NT2/D1 (cell line): ENCODE measurements around the gene SPPL3.

Experiments used
- DNase-seq: peaks from one replicate; pipeline ENCODE4 v3.0.0-alpha.2; 2011; ENCODE audit warnings: low read depth, low spot score
- H3K27me3 ChIP-seq: 2 replicates; pipeline ENCODE4 v1.6.0; 2011; ENCODE audit warnings: mild to moderate bottlenecking; ENCODE audit not compliant: insufficient read length, insufficient read depth
- H3K36me3 ChIP-seq: 2 replicates; pipeline ENCODE4 v1.6.1; 2011; ENCODE audit warnings: mild to moderate bottlenecking, low read length, mixed read lengths; ENCODE audit not compliant: insufficient read depth, insufficient read length
- H3K4me1 ChIP-seq: 2 replicates; pipeline ENCODE4 v1.5.1; 2011; ENCODE audit not compliant: insufficient read depth, insufficient read length
- H3K4me3 ChIP-seq: 2 replicates; pipeline ENCODE4 v1.5.1; 2011; ENCODE audit warnings: low read depth; ENCODE audit not compliant: insufficient read length
- H3K9ac ChIP-seq: 2 replicates; pipeline ENCODE4 v1.6.0; 2011; ENCODE audit warnings: low read depth; ENCODE audit not compliant: insufficient read length
- H3K9me3 ChIP-seq: 2 replicates; pipeline ENCODE4 v1.5.1; 2011; ENCODE audit warnings: mild to moderate bottlenecking, low read length; ENCODE audit not compliant: insufficient read depth
- SUZ12 ChIP-seq: IDR thresholded peaks from 2 replicates; pipeline ENCODE4 v1.6.1; 2011; ENCODE audit not compliant: insufficient read length, insufficient read depth; ENCODE audit errors: extremely low read depth
- YY1 ChIP-seq: IDR thresholded peaks from 2 replicates; pipeline ENCODE4 v1.6.1; 2011; ENCODE audit not compliant: insufficient read length, insufficient read depth
- ZNF274 ChIP-seq: IDR thresholded peaks from 2 replicates; pipeline ENCODE4 v1.6.1; 2011; ENCODE audit warnings: mild to moderate bottlenecking, low read depth, low read length

Gene SPPL3

DNA sequence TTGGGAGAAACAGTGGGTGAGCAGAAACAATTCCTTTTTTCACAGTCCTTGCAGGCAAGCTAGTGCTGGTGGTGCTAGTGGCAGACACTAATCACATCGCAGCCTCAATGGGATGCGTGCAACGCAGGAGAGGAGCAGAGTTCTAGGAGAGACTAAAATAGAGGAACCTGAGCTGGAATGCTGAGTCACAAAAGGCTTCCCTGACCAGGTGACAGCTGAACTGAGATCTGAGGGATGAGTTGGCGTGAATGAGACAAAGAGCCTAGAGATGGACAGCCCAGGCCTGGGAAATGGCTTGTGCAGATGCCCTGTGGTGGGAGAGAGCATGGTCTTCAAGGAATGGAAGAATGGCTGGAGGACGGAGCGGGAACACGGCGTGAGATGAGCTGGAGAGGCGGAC is 152.8 kb downstream of the SPPL3 start:
- Histone ChIP-seq H3K36me3 (no peaks in the 10 kb centered on the region), H3K27me3 (no peaks in the 10 kb centered on the region), H3K9me3 (0 out of 2 replicates have a peak, but pooled peaks cover 10% of the 10 kb centered on the region), H3K4me1 (no peaks in the 10 kb centered on the region), H3K9ac (no peak overlapping the region), H3K4me3 (no peak overlapping the region)
- TF ChIP-seq ZNF274 (no peak), SUZ12 (no peak), YY1 (no peak)
- DNase-seq, result no peak

DNA sequence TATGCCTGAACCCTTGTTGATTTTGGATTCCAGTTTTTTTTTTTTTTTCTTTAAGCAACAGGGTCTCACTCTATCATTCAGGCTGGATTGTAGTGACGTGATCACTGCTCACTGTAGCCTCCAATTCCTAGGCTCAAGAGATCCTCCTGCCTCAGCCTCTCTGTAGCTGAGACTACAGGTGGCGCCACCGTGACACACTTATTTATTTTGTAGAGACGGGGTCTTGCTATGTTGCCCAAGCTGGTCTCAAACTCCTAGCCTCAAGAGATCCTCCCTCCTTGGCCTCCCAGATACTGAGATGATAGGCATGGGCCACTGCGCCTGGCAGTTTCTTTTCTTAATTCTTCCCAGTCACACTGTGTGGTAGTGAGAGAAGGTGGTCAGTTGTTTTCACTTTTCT is 153.4 kb downstream of the SPPL3 start:
- Histone ChIP-seq H3K4me1 (no peaks in the 10 kb centered on the region), H3K9ac (no peak overlapping the region), H3K4me3 (no peak overlapping the region), H3K9me3 (0 out of 2 replicates have a peak, but pooled peaks cover 10% of the 10 kb centered on the region), H3K36me3 (no peaks in the 10 kb centered on the region), H3K27me3 (no peaks in the 10 kb centered on the region)
- no peak for DNase-seq
- TF ChIP-seq SUZ12 (no peak), ZNF274 (no peak), YY1 (no peak)

DNA sequence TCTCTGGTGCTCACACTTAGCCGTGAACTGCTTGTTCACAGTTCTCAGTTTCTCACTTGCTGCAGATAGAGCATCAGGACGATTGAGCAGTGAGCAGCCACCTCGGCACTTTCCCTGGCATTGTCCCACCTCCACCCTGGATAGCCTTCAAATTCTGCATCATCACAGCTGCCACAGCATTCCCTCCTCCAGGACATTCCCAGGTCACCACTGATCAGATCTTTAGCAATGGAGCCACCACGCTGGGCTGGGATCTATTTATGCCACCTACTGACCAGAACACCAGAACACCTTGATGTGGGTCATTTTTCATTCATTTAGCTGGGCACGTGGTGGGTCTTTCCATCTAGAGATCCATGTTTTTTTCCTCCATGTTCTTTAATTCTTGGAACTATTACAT is 154.9 kb downstream of the SPPL3 start:
- H3K9me3 ChIP-seq, result no peaks in the 10 kb centered on the region
- TF ChIP-seq YY1, result no peak
- no peaks in the 10 kb centered on the region for H3K27me3 ChIP-seq
- no peak for DNase-seq
- H3K36me3 ChIP-seq, result no peaks in the 10 kb centered on the region
- H3K9ac ChIP-seq, result no peak overlapping the region
- H3K4me3 ChIP-seq, result no peak overlapping the region
- peaks cover 3% of the 10 kb centered on the region for H3K4me1 ChIP-seq

DNA sequence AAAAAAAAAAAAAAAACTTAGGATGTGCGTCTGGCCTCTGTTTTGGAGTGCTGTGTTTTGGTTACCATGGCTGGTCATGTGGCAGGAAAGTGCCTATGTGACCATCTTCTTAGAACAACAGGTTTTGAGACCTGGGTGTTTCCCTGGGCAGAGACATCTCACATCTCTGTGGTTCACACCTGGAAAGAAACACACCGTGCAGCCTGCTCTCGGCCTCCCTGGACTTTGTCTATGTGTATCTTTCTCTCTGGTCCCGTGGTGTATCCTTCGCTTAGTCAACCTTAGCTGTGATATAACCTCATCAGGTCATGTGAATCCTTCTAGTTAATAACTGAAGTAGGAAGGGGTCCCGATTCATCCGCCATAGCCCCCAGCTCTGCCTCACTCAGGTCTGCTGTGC is 155.9 kb downstream of the SPPL3 start:
- DNase-seq, result no peak
- TF ChIP-seq YY1, result no peak
- TF ChIP-seq ZNF274, result no peak
- no peak for TF ChIP-seq SUZ12
- no peaks in the 10 kb centered on the region for H3K27me3 ChIP-seq
- H3K4me1 ChIP-seq, result peaks cover 3% of the 10 kb centered on the region
- H3K9me3 ChIP-seq, result no peaks in the 10 kb centered on the region
- no peak overlapping the region for H3K9ac ChIP-seq
- H3K4me3 ChIP-seq, result no peak overlapping the region
- no peaks in the 10 kb centered on the region for H3K36me3 ChIP-seq

DNA sequence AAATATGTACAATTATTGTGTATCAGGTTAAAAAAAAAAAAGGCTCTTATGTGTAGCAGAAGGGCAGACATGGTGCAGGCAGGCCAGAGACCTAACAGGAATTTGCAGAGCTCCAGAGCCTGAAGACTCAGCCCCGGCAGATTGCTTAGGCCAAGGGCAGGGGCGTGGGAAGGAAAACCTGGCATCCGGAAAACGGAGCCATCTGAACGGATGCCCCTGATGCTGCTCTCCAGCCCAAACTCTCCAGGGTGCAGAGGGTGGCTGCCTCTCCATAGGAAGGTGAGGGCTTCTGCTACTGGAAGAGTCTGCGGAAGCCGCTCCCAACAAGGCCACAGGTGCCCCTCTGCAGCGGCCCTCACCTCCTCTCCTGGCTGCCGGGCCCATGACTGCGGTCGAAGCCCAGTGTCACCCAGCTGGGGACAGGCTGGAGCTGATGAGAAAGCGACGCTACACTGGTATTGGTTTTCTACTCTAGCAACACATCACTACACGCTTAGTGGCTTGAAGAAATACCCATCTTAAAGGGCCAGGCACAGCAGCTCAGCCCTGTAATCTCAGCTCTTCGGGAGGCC is 159.2 kb downstream of the SPPL3 start:
- TF ChIP-seq YY1 (no peak), SUZ12 (no peak), ZNF274 (no peak)
- Histone ChIP-seq H3K36me3 (no peaks in the 10 kb centered on the region), H3K4me1 (peaks cover 5% of the 10 kb centered on the region), H3K27me3 (no peaks in the 10 kb centered on the region), H3K4me3 (no peak overlapping the region), H3K9ac (no peak overlapping the region), H3K9me3 (no peaks in the 10 kb centered on the region)
- no peak for DNase-seq

DNA sequence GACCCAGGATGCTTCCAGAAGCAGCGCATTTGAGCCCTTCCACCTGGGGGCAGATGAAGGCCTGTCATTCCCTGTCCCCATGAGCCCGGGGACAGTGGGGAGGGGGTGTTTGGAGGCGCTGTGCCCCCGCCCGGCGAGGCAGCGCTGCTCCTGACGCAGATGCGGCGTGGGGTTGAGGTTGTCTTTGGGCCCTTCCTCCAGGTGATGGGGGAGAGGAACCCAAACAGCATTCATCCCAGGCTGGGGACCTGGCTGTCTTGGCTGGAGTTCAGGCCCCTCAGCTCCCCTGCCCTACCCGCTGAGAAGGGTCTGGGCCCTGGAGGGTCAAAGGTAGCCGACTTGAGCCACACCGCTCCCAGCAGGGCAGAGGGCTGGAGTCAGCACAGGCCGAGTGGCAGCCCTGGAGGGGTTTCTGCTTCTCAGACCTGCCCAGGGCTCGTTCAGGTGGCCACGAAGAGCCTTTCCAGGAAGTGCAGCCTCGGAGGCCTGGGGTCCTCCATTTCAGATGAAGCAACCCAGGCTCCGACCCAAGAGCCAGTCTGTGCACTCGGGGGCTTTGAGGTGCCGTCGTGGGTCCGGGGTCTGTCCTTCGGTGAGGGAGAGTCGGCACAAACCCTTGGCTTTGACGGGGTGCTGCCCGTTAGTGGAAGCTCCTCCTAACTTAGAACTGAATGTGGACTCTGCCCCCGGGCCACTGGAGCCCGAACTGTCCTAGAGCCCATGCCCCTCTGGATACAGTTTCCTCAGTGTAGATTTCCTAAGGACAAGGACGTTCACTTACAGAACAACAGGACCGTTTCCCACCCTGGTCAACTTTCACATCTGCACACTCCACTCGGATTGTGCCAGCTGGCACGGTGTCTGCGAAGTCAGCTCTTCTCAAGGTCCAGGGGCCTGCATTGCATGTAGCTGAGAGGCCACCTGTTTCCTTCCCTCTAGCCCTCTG is 162.4 kb downstream of the SPPL3 start:
- no peaks in the 10 kb centered on the region for H3K27me3 ChIP-seq
- no peak overlapping the region for H3K9ac ChIP-seq
- H3K4me1 ChIP-seq, result peaks cover 7% of the 10 kb centered on the region
- no peak for TF ChIP-seq YY1
- no peak for TF ChIP-seq SUZ12
- no peak for TF ChIP-seq ZNF274
- peaks cover 3% of the 10 kb centered on the region for H3K36me3 ChIP-seq
- no peaks in the 10 kb centered on the region for H3K9me3 ChIP-seq
- H3K4me3 ChIP-seq, result no peak overlapping the region
- DNase-seq, result no peak

DNA sequence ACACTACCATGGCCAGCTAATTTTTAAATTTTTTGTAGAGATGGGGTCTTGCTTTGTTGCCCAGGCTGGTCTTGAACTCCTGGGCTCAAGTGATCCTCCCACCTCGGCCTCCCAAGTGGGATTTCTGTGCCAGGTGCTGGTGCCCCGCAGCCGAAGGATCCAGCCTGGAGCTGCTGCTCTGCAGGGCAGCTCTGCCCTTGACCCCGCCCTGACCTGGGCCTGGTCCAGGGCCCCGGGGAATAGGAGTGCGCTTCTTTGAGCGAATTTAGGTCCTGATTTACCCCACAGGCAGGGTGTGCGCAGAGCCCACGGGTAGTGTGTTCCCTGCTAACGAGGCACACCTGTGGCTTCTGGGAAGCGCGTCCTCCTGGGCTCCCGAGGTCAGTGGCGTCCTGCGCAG is 163.3 kb downstream of the SPPL3 start:
- H3K9me3 ChIP-seq, result no peaks in the 10 kb centered on the region
- H3K36me3 ChIP-seq, result peaks cover 3% of the 10 kb centered on the region
- H3K4me1 ChIP-seq, result peaks cover 7% of the 10 kb centered on the region
- H3K9ac ChIP-seq, result no peak overlapping the region
- DNase-seq, result no peak
- H3K4me3 ChIP-seq, result no peak overlapping the region
- no peaks in the 10 kb centered on the region for H3K27me3 ChIP-seq
- TF ChIP-seq ZNF274, result no peak
- TF ChIP-seq YY1, result no peak
- no peak for TF ChIP-seq SUZ12
